HepG2 (cell line): ENCODE data around the gene DNAJC11. TPM values are rescaled to one million over a fixed set of nuclear protein-coding genes. Genes with fewer than 3 reads are reported as not detected.
A peak's percentile ranks its signal among the peaks of the same experiment; 100 is the strongest.

ENCODE experiments used
- CAMTA2 ChIP-seq: sonication (generic); formaldehyde crosslinking; IDR thresholded peaks from 2 replicates; pipeline ENCODE4 v1.4.0; 2020; ENCODE audit warnings: mild to moderate bottlenecking, missing genetic modification reagents, borderline replicate concordance
- CCDC6 ChIP-seq: sonication (generic); formaldehyde crosslinking; IDR thresholded peaks from 2 replicates; pipeline ENCODE4 v1.8.1; 2022; ENCODE audit warnings: mild to moderate bottlenecking, missing genetic modification reagents, moderate library complexity
- DPF2 ChIP-seq: sonication (generic); formaldehyde crosslinking; IDR thresholded peaks from 2 replicates; pipeline ENCODE4 v1.4.0; 2020; ENCODE audit warnings: mild to moderate bottlenecking, low read depth, missing genetic modification reagents, borderline replicate concordance
- RBM39 ChIP-seq: fragments of 200-400 bp; formaldehyde crosslinking; IDR thresholded peaks from one replicate; pipeline ENCODE4 v1.6.1; 2018; ENCODE audit warnings: antibody characterized with exemption, mild to moderate bottlenecking, low read depth, low read length; ENCODE audit not compliant: poor library complexity, severe bottlenecking
- SOX6 ChIP-seq, 2 experiments: fragments of 450-650 bp in 1 of 2; sonication (generic) in 1 of 2; formaldehyde crosslinking in 1 of 2; IDR thresholded peaks; 2 replicates each; pipeline versions ENCODE4 v1.4.0 to v1.6.1; 2017 to 2020; ENCODE audit warnings: antibody characterized with exemption in 1 of 2, mild to moderate bottlenecking in 1 of 2, missing genetic modification reagents in 1 of 2
- ZNF280B ChIP-seq: sonication (generic); formaldehyde crosslinking; IDR thresholded peaks from 2 replicates; pipeline ENCODE4 v1.5.0; 2020; ENCODE audit warnings: missing genetic modification reagents, mild to moderate bottlenecking, borderline replicate concordance
- ZNF317 ChIP-seq: sonication (generic); formaldehyde crosslinking; IDR thresholded peaks from 2 replicates; pipeline ENCODE4 v1.5.0; 2020; ENCODE audit warnings: mild to moderate bottlenecking, missing genetic modification reagents
- polyA plus RNA-seq, 8 experiments: library from polyadenylated mRNA; depleted of rRNA in 3 of 8; stranded (reverse) in 7 of 8; unstranded in 1 of 8; fragments of >200 nt; fragmentation: Illumina TruSeq in 4 of 8; extraction: Trizol in 4 of 8; gene quantifications; 2 replicates each; pipeline versions ENCODE4 v1.2.1 to v1.2.3, GENCODE V29; 2011 to 2016; ENCODE audit warnings: low read depth in 4 of 8, missing spikeins in 1 of 8, mixed read lengths in 1 of 8; ENCODE audit not compliant: insufficient read depth in 1 of 8
- total RNA-seq, 5 experiments: library from RNA; depleted of rRNA; stranded (reverse); fragments of >200 nt; fragmentation: Illumina TruSeq; extraction: Trizol; gene quantifications; 2 replicates each; pipeline ENCODE4 v1.2.3, GENCODE V29; 2016; ENCODE audit warnings: low read depth in 1 of 5
- TF ChIP-seq, protein P1 (sequence below), 2 experiments: fragments of 450-650 bp in 1 of 2; sonication (generic) in 1 of 2; formaldehyde crosslinking in 1 of 2; IDR thresholded peaks; 2 replicates each; pipeline versions ENCODE4 v1.6.1 to v1.8.0; 2016 to 2022; ENCODE audit warnings: antibody characterized with exemption in 1 of 2, mild to moderate bottlenecking in 1 of 2, missing genetic modification reagents in 1 of 2
- TF ChIP-seq, protein P2 (sequence below): sonication (generic); formaldehyde crosslinking; IDR thresholded peaks from 2 replicates; pipeline ENCODE4 v1.5.1; 2020; ENCODE audit warnings: mild to moderate bottlenecking, missing genetic modification reagents, moderate library complexity
- TF ChIP-seq, protein P3 (sequence below): sonication (generic); formaldehyde crosslinking; IDR thresholded peaks from 2 replicates; pipeline ENCODE4 v1.4.0; 2020; ENCODE audit warnings: mild to moderate bottlenecking, missing genetic modification reagents

Gene DNAJC11
- total and polyA plus RNA-seq, 2 of the 13 experiments (the other 11 are each of a cell fraction or from before 2014, with no cell fraction given): 25.1 to 47.6 TPM

- TF ChIP-seq, protein P1, sequence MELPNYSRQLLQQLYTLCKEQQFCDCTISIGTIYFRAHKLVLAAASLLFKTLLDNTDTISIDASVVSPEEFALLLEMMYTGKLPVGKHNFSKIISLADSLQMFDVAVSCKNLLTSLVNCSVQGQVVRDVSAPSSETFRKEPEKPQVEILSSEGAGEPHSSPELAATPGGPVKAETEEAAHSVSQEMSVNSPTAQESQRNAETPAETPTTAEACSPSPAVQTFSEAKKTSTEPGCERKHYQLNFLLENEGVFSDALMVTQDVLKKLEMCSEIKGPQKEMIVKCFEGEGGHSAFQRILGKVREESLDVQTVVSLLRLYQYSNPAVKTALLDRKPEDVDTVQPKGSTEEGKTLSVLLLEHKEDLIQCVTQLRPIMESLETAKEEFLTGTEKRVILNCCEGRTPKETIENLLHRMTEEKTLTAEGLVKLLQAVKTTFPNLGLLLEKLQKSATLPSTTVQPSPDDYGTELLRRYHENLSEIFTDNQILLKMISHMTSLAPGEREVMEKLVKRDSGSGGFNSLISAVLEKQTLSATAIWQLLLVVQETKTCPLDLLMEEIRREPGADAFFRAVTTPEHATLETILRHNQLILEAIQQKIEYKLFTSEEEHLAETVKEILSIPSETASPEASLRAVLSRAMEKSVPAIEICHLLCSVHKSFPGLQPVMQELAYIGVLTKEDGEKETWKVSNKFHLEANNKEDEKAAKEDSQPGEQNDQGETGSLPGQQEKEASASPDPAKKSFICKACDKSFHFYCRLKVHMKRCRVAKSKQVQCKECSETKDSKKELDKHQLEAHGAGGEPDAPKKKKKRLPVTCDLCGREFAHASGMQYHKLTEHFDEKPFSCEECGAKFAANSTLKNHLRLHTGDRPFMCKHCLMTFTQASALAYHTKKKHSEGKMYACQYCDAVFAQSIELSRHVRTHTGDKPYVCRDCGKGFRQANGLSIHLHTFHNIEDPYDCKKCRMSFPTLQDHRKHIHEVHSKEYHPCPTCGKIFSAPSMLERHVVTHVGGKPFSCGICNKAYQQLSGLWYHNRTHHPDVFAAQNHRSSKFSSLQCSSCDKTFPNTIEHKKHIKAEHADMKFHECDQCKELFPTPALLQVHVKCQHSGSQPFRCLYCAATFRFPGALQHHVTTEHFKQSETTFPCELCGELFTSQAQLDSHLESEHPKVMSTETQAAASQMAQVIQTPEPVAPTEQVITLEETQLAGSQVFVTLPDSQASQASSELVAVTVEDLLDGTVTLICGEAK (IDR thresholded peaks at IDR 0.05): no peak
- TF ChIP-seq, protein P1 (CRISPR knock-in tag; IDR thresholded peaks at IDR 0.05): peak; percentile 44; the same call in 1 of the 2 replicates
- TF ChIP-seq CCDC6 (CRISPR knock-in tag) (peak; percentile 68; the same call in 1 of the 2 replicates), RBM39 (peak; percentile 6), CAMTA2 (CRISPR knock-in tag) (no peak), ZNF280B (peak; percentile 42; the same call in 1 of the 2 replicates), DPF2 (0 out of 2 replicates have a peak, but pooled peaks have one; percentile 16), SOX6 (IDR thresholded peaks at IDR 0.05) (no peak), SOX6 (CRISPR knock-in tag; IDR thresholded peaks at IDR 0.05) (0 out of 2 replicates have a peak, but pooled peaks have one; percentile 30), ZNF317 (peak; percentile 45; the same call in 1 of the 2 replicates)
- TF ChIP-seq, protein P2, sequence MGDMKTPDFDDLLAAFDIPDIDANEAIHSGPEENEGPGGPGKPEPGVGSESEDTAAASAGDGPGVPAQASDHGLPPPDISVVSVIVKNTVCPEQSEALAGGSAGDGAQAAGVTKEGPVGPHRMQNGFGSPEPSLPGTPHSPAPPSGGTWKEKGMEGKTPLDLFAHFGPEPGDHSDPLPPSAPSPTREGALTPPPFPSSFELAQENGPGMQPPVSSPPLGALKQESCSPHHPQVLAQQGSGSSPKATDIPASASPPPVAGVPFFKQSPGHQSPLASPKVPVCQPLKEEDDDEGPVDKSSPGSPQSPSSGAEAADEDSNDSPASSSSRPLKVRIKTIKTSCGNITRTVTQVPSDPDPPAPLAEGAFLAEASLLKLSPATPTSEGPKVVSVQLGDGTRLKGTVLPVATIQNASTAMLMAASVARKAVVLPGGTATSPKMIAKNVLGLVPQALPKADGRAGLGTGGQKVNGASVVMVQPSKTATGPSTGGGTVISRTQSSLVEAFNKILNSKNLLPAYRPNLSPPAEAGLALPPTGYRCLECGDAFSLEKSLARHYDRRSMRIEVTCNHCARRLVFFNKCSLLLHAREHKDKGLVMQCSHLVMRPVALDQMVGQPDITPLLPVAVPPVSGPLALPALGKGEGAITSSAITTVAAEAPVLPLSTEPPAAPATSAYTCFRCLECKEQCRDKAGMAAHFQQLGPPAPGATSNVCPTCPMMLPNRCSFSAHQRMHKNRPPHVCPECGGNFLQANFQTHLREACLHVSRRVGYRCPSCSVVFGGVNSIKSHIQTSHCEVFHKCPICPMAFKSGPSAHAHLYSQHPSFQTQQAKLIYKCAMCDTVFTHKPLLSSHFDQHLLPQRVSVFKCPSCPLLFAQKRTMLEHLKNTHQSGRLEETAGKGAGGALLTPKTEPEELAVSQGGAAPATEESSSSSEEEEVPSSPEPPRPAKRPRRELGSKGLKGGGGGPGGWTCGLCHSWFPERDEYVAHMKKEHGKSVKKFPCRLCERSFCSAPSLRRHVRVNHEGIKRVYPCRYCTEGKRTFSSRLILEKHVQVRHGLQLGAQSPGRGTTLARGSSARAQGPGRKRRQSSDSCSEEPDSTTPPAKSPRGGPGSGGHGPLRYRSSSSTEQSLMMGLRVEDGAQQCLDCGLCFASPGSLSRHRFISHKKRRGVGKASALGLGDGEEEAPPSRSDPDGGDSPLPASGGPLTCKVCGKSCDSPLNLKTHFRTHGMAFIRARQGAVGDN (CRISPR knock-in tag): peak; percentile 63
- TF ChIP-seq, protein P3, sequence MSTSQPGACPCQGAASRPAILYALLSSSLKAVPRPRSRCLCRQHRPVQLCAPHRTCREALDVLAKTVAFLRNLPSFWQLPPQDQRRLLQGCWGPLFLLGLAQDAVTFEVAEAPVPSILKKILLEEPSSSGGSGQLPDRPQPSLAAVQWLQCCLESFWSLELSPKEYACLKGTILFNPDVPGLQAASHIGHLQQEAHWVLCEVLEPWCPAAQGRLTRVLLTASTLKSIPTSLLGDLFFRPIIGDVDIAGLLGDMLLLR: 0 out of 2 replicates have a peak, but pooled peaks have one; percentile 43
These were observed 88.8 kb downstream of the DNAJC11 start (continued) for GRCh38 chr1:6612641-6613360.
